NCI-H1092 treated with DMSO at 0.1 percent for 48 hours (cell line): Measurements from ENCODE around the gene TMEM222.

Experiments
- DNase-seq: peaks from one replicate; lab custom pipeline; 2025; lab: John Stamatoyannopoulos, UW

Gene TMEM222

GRCh38 chr1:27359822-27360158 is 37.8 kb downstream of the TMEM222 start:
- no peak for DNase-seq

DNA sequence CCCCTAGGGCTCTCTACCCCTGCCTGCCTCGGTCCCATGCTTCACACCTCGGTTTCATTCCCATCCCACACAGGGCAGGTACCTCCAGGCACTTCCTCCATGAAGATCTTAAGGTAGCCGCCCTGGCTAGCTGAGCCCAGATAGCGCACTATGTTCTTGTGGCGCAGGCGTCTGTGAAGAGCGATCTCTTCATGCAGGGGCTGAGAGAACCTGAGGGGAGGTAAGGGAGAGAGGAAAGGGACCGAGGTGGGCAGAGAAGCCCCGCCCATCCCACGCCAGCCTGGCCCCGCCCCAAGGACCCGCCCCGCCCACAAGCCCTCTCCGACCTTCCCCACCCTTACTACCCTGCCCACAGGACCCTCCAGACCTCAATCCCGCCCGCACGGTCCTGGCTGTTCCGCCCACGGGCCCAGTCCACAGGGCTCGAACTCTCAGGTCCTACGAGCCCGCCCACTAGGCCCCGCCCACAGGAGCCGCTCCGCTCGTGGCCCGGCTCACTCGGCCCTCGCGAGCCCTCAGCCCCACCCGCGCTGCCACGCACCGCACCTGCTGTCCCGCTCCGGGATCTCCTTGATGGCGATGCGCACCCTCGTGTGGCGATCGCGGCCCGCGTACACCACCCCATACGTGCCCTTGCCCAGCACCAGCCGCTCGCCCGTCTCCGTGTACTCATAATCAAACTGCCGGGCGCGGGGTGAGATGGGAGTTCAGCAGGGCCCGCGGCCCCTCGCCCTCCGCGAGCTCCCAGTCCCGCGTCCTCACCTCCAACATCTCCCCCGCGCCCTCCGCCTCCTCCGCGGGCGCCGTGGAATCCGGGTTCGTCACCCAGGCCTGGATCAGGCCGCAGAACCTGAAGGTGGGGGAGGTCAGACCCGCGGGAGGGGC is 38.4 kb downstream of the TMEM222 start:
- no peak for DNase-seq

DNA sequence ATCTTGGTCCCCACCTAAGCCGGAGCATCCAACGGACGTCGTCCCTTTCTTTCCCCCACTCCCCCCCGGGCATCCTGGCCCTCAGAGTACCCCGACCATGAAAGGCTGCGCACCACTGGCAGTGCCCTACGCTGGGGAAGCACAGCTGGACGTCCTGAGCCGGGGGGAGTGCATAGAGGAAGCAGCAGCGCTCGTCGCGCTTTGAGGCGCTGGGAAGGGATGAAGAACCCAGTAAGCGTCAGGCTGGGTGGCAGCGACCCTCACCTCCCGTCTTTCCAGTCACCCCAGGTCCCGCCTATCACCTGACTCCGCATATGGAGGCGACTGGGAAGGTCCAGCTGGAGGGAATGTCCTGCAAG is 39.1 kb downstream of the TMEM222 start:
- no peak for DNase-seq

GRCh38 chr1:27361553-27361952 is 39.6 kb downstream of the TMEM222 start:
- DNase-seq = no peak

DNA sequence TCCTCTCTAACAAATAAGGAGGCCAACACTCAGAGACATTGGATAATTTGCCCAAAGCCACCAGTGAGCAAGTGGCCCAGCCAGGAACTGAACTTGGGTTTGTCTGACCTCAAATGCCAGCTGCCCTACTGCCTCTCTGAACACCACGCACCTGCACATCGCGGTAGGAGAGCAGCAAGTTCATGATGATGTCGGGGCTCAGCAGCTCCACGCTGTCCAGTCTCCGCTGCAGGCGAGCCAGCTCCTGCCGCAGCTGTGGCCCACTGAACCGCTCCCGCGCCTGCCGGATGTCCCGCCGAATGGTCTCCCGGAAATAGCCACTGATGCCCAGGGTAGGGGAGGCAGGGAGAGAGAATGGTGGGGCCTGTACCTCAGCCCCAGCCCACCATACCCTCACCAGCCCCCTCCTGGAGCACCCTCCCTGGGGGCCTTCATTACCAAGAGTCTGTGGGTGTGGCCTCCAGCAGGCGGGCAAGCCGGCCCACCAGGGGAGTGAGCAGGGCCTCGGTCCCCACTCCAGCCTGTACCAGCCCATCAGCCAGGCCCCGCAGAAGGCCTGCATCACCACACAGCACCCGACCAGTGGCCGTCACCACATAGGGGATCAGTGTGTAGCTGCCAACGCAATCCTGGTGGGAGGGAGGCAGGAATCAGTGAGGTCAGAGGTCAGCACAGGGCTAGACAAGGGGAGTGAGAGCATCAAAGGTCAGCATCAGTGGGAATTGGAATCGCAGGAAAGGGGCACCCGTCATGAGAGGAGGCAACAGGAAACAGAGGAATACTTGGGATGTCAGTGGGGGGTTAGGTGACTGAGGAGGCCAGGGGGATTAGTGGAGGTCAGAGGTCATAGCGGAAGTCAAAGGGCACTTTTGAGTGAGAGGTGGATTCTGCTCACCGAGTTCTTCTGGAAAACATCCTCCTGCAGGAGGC is 42.1 kb downstream of the TMEM222 start:
- no peak for DNase-seq

DNA sequence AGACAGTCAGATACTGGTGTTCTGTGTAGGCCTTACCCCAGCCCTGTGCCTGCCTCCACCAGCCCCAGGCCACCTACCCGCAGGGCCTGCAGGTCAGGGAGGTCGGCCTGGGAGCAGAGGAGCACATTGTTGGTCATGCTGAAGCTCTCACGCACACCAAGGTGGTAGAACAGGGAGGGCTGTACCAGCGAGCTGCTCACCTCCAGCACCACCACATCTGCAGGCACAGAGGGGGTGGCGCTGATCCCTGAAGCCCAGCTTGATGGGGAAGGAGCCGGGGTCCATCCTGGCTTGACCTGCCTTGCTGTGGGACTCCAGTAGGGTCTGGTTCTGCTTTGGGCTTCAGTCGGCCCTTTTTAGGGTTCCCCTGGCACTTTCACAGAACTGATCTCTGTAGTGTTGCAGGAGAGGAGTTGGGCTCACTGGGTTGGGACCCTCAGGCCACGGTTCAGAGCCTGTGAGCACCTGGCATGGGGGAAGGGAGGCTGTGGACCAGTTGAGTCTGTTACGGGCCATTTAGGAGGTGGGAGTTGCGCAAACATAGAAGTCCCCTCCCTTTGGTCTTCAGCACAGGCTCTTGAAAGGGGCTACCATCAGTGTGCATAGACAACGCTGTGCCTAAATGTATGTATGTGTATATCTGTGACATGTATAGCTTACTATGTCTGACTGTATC is 42.9 kb downstream of the TMEM222 start:
- DNase-seq = no peak

DNA sequence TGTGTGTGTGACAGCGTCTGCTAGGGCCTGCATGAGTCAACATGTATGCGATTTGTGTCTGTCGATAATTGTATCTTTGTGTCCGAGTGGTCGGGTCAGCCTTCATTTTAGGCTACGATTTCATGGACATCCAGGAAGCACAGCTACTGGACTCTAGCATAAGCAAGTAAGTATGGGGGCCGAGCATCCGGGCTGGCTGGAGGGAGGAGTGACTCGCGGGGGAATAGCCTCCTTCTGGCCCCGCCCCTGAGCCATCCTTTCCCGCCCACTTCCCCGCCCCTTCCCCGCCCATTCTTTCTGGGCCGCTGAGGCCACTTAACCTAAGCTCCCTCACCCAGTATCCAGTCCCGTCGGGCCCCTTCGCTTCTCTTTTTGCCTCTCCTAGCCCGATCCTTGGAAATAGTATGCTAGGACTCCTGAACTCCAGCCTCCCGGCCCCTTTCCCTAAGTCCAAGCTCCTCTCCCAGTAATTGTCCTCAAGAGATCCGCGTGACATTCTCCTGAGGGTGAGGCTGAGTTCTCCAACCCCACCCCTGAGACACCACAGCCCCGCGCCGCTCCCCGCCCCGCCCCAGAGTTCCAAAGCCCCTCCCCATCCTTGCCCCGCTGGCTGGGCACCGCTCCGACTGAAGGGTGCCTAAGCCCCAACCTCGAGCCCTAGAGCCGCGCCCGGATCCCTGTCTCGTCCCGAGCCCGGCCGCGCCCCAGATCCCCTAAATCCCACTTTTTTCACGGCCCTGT is 43.6 kb downstream of the TMEM222 start:
- peak; percentile 53 for DNase-seq

GRCh38 chr1:27366113-27366410 is 44.1 kb downstream of the TMEM222 start:
- DNase-seq = peak; percentile 36

DNA sequence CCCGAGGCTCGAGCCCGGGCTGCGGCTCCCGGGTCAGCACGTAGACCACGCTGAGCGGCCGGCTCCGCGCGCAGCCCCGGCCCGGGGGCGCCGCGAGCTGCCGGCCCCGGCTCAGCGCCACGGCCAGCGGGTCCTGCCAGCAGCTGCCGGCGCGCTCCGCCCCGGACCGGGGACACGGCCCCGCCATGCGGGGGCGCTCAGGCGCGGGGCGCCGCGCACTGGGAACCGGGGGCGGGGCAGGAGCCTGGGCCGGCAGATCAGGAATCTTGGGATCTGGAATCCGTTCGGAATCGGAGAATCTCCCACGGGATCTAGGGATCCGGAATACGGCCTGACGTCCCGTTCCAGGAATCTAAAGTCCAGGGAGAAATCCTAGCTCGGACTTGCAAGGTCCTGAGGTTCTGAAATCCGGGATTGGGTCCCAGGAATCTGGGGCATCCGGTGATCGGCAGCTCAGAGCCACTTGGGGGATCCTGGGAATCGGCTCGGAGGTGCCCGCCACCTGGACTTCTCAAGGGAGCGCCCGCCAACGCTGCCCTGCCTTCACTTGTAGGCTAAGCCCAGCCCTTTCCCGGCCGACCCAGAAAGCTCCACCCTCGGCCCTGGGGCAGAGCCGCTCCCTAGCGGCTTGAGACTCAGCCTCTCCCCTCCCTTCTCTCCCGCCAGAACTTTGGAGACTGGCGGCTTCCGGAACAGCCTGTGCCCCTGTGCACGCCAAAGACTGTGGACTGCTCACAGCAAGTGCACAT is 44.6 kb downstream of the TMEM222 start, which contains the start of gene MAP3K6:
Gene MAP3K6, minus strand, starts transcription at position 551 of the 749 bp plus-strand sequence. Its CDS starts 364 bp downstream, at position 187.
- DNase-seq = no peak

- DNase-seq = no peak
Measured at GRCh38 chr1:27367160-27367650, 45.2 kb downstream of the TMEM222 start.

DNA sequence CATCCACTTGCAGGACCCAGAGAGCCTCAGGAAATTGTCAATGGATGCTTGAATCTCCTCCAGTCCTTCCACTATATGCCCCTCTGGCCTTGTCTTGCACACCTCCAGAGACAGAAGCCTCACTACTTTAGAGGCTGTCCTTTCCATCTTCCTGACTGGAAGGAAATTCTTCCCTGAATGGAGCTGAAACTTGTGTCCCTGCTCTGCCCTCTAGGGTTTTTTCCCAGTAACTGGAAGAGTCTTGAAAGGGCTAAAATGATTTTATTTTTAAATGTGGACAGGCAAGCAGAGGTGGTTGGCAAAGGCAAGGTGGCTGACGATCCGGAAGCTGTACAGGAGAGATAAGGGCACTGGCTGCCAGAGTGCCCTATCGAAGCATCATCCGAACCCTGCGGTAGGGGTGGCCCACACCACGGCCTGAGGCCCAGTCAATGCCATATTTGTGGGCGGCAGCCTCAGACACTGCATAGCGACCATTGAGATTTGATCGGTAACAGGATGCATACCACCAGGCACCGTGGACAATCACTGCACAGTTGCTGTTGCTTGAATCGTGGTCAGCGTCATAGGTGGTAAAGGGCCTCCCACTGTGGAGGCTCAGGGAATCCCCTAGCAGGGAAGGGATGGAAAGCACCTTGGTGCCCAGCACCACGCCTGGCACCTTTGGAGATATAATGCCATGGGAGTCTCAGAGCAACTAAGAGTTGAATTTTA is 47.1 kb downstream of the TMEM222 start:
- no peak for DNase-seq

GRCh38 chr1:27372022-27372807 is 50.3 kb downstream of the TMEM222 start:
- DNase-seq = no peak

- no peak for DNase-seq
Measured at GRCh38 chr1:27372808-27373690, 51.1 kb downstream of the TMEM222 start.

DNA sequence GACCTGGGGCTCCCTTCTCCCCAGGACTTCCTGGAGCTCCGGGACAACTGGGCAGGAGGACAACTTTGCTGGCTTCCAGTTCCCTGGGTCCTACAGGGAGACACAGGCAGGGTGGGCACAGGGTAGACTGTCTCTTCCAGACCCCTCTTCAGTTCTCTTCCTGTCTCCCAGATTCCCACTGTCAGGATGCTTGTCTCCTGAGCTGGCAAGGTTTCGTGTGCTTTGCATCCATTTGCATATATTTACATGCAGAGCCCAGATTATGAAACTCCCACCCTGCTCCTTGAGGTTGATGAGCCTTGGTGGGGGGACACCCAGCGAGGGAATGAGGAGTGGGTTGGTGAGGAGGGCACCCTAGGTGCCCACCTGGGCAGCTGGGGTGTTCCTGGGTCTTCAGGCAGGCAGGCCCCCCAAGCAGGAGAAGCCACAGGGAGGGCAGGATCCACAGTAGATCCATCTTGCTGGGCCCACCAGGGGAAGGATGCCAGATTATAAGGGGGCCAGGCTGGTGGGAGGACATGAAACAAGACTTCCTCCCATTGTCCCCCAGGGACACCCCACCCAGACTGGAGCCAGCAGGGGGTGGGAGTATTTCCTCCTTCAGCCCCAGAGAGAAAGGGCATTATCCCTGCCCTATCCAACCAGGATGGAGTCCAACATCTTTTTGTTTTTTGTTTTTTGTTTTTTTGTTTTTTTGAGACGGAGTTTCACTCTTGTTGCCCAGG is 52.6 kb downstream of the TMEM222 start, which contains the start of gene FCN3:
Gene FCN3, minus strand, starts transcription at position 463 of the 725 bp plus-strand sequence. Its CDS starts 6 bp downstream, at position 457.
- no peak for DNase-seq

GRCh38 chr1:27377760-27378495 is 56.0 kb downstream of the TMEM222 start:
- no peak for DNase-seq

DNA sequence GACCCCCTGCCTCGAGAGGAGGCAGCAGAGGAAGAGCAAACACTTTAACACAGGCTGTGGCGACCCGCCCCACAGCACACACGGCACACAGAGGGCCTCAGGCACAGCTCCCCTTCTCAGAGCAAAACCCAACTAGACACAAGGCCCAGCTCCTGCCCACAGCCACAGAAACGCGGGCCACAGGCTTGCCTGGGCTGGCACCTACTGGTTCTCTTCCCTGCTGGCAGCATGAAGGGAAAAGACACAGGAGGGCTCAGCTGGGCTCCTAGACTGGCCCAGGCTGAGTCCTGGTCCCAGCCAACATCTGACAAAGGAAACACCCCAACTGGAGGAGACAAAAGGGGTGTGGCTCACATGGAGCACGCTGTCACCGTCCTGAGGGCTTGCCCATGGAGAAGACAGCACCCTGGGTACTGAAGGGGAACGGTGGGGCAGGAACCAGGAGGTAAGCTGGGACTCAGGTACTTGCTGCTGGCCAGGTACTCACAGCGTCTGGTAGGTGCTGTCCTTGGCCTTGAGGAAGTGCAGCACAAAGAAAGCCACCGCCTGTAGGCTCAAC is 57.7 kb downstream of the TMEM222 start:
- no peak for DNase-seq

GRCh38 chr1:27380224-27380623 is 58.3 kb downstream of the TMEM222 start:
- DNase-seq = no peak
